GM23338 (cell line): ENCODE results near the gene CFAP141. TPM values are rescaled to one million over a fixed set of nuclear protein-coding genes. Genes with fewer than 3 reads are reported as not detected.

Experiments
- ATAC-seq: fragments of 200-7000 bp; cut with Tn5 transposase; 3 replicates; pipeline ENCODE4 v1.9.1; 2020
- DNase-seq: peaks from one replicate; pipeline ENCODE4 v3.0.0-alpha.2; 2015; ENCODE audit warnings: low spot score
- H2AFZ ChIP-seq: fragments of 200-600 bp; sonication (generic); 2 replicates; pipeline ENCODE4 v1.8.0; 2016; ENCODE audit warnings: antibody characterized with exemption, mild to moderate bottlenecking, moderate library complexity
- H3F3A ChIP-seq: fragments of 200-600 bp; sonication (generic); replicated peaks from 2 replicates; pipeline ENCODE4 v1.8.0; 2017; ENCODE audit warnings: antibody characterized with exemption, mixed run types, low read depth
- H3K27ac ChIP-seq: fragments of 200-600 bp; sonication (generic); 2 replicates; pipeline ENCODE4 v1.6.1; 2016; ENCODE audit warnings: low read depth
- H3K27me3 ChIP-seq: fragments of 200-600 bp; sonication (generic); 2 replicates; pipeline ENCODE4 v1.8.0; 2016; ENCODE audit warnings: mild to moderate bottlenecking, mixed run types, moderate library complexity; ENCODE audit not compliant: insufficient read depth
- H3K36me3 ChIP-seq: fragments of 200-600 bp; sonication (generic); 2 replicates; pipeline ENCODE4 v1.8.0; 2016; ENCODE audit warnings: mild to moderate bottlenecking; ENCODE audit not compliant: insufficient read depth
- H3K4me1 ChIP-seq: fragments of 200-600 bp; sonication (generic); 2 replicates; pipeline ENCODE4 v1.8.0; 2016; ENCODE audit warnings: mild to moderate bottlenecking, moderate library complexity; ENCODE audit not compliant: insufficient read depth
- H3K4me2 ChIP-seq: fragments of 200-600 bp; sonication (generic); 2 replicates; pipeline ENCODE4 v1.7.1; 2017; ENCODE audit warnings: mixed run types
- H3K4me3 ChIP-seq: fragments of 200-600 bp; sonication (generic); 2 replicates; pipeline ENCODE4 v1.6.1; 2016; ENCODE audit warnings: mixed run types
- H3K79me2 ChIP-seq: fragments of 200-600 bp; sonication (generic); replicated peaks from 2 replicates; pipeline ENCODE4 v1.8.0; 2017; ENCODE audit warnings: mild to moderate bottlenecking; ENCODE audit not compliant: insufficient read depth
- H3K9me2 ChIP-seq: fragments of 200-600 bp; sonication (generic); 2 replicates; pipeline ENCODE4 v1.8.0; 2017; ENCODE audit not compliant: insufficient read depth
- H4K20me1 ChIP-seq: fragments of 200-600 bp; sonication (generic); replicated peaks from 2 replicates; pipeline ENCODE4 v1.8.0; 2017; ENCODE audit warnings: mild to moderate bottlenecking; ENCODE audit not compliant: insufficient read depth
- H3K27ac Mint-ChIP-seq: 2 replicates; pipeline ENCODE4 v1.8.0; 2020; ENCODE audit warnings: inconsistent platforms, mild to moderate bottlenecking, moderate library complexity, mixed read lengths
- H3K27me3 Mint-ChIP-seq: 3 replicates; pipeline ENCODE4 v1.8.0; 2022; ENCODE audit warnings: low read depth, mild to moderate bottlenecking, moderate library complexity, mixed read lengths, inconsistent platforms; ENCODE audit not compliant: insufficient read depth, poor library complexity
- H3K36me3 Mint-ChIP-seq: 3 replicates; pipeline ENCODE4 v1.8.0; 2021; ENCODE audit warnings: low read depth, mild to moderate bottlenecking, inconsistent platforms, moderate library complexity, mixed read lengths
- H3K4me1 Mint-ChIP-seq: 3 replicates; pipeline ENCODE4 v1.8.0; 2020; ENCODE audit warnings: mild to moderate bottlenecking, inconsistent platforms, mixed read lengths
- H3K4me3 Mint-ChIP-seq: 3 replicates; pipeline ENCODE4 v1.8.0; 2021; ENCODE audit warnings: moderate library complexity, mild to moderate bottlenecking, inconsistent platforms, mixed read lengths
- H3K9me3 Mint-ChIP-seq: 3 replicates; pipeline ENCODE4 v1.8.0; 2020; ENCODE audit warnings: moderate library complexity, mild to moderate bottlenecking, inconsistent platforms, mixed read lengths
- EZH2phosphoT487 ChIP-seq: fragments of 200-600 bp; sonication (generic); IDR thresholded peaks from one replicate; pipeline ENCODE4 v1.8.1; 2018; ENCODE audit warnings: antibody characterized with exemption; ENCODE audit not compliant: unreplicated experiment
- JUNB ChIP-seq: IDR thresholded peaks from one replicate; pipeline ENCODE4 v1.6.1; 2016; ENCODE audit warnings: antibody characterized with exemption; ENCODE audit not compliant: unreplicated experiment
- ZNF114 ChIP-seq: fragments of 250-450 bp; sonication (Bioruptor Pico); IDR thresholded peaks from 2 replicates; pipeline ENCODE4 v1.5.0; 2020; ENCODE audit warnings: mild to moderate bottlenecking, moderate library complexity
- polyA plus RNA-seq: library from polyadenylated mRNA; unstranded; fragments of >200 nt; fragmentation: Nextera tagmentation; extraction: Ambion mirVana; gene quantifications from 2 replicates; pipeline ENCODE4 v1.2.1, GENCODE V29; 2016
- total RNA-seq: library from RNA; depleted of rRNA; stranded (reverse); fragments of >200 nt; shearing (Covaris generic); gene quantifications from 2 replicates; pipeline ENCODE4 v1.2.3, GENCODE V29; 2014
- TF ChIP-seq, protein P1 (sequence below): fragments of 250-450 bp; sonication (Bioruptor Pico); IDR thresholded peaks from 2 replicates; pipeline ENCODE4 v1.5.0; 2020; ENCODE audit warnings: mild to moderate bottlenecking, moderate library complexity
- TF ChIP-seq, protein P2 (sequence below), 2 experiments: fragments of 200-600 bp in 1 of 2; sonication (generic) in 1 of 2; conservative IDR thresholded peaks; 2 replicates each; pipeline versions ENCODE4 v1.5.1 to v1.6.1; 2016 to 2017; ENCODE audit warnings: antibody characterized with exemption in 2 of 2, low read depth in 2 of 2, mild to moderate bottlenecking in 2 of 2, moderate library complexity in 1 of 2

CFAP141 gene
- total and polyA plus RNA-seq, 2 experiments from 2014 or later = not detected

DNA sequence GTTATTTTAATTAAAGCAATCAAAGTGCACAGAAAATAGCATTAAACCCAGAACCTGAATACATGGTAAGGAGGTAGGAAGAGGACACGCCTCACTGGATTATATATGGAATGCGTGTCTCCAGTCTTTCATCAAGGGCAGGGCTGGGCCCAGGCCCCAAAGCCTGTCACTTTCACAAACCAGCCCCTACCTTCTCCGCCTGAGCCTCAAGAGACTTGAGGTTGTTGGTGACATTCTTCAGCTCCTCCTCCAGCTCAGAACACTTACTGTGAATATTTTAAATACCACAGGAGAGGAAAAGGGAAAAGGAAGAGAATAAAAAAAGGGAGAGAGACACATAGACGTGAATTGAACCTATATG is 34.9 kb downstream of the CFAP141 start:
- DNase-seq (no peak), ATAC-seq (no peak)
- H3K27me3 ChIP-seq = no peaks in the 10 kb centered on the region
- no peak overlapping the region for H3K27ac ChIP-seq
- H2AFZ ChIP-seq = no peak overlapping the region
- no peaks in the 10 kb centered on the region for H3K9me2 ChIP-seq
- H3K4me3 ChIP-seq = no peak overlapping the region
- peaks cover 28% of the 10 kb centered on the region for H3F3A ChIP-seq
- H3K4me1 Mint-ChIP-seq = no peaks in the 10 kb centered on the region
- no peak overlapping the region for H3K27ac Mint-ChIP-seq
- H3K36me3 ChIP-seq = peaks cover 67% of the 10 kb centered on the region
- H3K27me3 Mint-ChIP-seq = no peaks in the 10 kb centered on the region
- H3K9me3 Mint-ChIP-seq = no peaks in the 10 kb centered on the region
- no peaks in the 10 kb centered on the region for H3K4me1 ChIP-seq
- peaks cover 69% of the 10 kb centered on the region for H4K20me1 ChIP-seq
- no peak overlapping the region for H3K4me2 ChIP-seq
- H3K4me3 Mint-ChIP-seq = no peak overlapping the region
- TF ChIP-seq EZH2phosphoT487 (no peak), ZNF114 (CRISPR knock-in tag) (no peak), JUNB (no peak)
- TF ChIP-seq, protein P1, sequence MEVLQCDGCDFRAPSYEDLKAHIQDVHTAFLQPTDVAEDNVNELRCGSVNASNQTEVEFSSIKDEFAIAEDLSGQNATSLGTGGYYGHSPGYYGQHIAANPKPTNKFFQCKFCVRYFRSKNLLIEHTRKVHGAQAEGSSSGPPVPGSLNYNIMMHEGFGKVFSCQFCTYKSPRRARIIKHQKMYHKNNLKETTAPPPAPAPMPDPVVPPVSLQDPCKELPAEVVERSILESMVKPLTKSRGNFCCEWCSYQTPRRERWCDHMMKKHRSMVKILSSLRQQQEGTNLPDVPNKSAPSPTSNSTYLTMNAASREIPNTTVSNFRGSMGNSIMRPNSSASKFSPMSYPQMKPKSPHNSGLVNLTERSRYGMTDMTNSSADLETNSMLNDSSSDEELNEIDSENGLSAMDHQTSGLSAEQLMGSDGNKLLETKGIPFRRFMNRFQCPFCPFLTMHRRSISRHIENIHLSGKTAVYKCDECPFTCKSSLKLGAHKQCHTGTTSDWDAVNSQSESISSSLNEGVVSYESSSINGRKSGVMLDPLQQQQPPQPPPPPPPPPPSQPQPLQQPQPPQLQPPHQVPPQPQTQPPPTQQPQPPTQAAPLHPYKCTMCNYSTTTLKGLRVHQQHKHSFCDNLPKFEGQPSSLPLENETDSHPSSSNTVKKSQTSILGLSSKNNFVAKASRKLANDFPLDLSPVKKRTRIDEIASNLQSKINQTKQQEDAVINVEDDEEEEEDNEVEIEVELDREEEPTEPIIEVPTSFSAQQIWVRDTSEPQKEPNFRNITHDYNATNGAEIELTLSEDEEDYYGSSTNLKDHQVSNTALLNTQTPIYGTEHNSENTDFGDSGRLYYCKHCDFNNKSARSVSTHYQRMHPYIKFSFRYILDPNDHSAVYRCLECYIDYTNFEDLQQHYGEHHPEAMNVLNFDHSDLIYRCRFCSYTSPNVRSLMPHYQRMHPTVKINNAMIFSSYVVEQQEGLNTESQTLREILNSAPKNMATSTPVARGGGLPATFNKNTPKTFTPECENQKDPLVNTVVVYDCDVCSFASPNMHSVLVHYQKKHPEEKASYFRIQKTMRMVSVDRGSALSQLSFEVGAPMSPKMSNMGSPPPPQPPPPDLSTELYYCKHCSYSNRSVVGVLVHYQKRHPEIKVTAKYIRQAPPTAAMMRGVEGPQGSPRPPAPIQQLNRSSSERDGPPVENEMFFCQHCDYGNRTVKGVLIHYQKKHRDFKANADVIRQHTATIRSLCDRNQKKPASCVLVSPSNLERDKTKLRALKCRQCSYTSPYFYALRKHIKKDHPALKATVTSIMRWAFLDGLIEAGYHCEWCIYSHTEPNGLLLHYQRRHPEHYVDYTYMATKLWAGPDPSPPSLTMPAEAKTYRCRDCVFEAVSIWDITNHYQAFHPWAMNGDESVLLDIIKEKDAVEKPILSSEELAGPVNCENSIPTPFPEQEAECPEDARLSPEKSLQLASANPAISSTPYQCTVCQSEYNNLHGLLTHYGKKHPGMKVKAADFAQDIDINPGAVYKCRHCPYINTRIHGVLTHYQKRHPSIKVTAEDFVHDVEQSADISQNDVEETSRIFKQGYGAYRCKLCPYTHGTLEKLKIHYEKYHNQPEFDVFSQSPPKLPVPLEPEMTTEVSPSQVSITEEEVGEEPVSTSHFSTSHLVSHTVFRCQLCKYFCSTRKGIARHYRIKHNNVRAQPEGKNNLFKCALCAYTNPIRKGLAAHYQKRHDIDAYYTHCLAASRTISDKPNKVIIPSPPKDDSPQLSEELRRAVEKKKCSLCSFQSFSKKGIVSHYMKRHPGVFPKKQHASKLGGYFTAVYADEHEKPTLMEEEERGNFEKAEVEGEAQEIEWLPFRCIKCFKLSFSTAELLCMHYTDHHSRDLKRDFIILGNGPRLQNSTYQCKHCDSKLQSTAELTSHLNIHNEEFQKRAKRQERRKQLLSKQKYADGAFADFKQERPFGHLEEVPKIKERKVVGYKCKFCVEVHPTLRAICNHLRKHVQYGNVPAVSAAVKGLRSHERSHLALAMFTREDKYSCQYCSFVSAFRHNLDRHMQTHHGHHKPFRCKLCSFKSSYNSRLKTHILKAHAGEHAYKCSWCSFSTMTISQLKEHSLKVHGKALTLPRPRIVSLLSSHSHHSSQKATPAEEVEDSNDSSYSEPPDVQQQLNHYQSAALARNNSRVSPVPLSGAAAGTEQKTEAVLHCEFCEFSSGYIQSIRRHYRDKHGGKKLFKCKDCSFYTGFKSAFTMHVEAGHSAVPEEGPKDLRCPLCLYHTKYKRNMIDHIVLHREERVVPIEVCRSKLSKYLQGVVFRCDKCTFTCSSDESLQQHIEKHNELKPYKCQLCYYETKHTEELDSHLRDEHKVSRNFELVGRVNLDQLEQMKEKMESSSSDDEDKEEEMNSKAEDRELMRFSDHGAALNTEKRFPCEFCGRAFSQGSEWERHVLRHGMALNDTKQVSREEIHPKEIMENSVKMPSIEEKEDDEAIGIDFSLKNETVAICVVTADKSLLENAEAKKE = no peak
- TF ChIP-seq, protein P2, sequence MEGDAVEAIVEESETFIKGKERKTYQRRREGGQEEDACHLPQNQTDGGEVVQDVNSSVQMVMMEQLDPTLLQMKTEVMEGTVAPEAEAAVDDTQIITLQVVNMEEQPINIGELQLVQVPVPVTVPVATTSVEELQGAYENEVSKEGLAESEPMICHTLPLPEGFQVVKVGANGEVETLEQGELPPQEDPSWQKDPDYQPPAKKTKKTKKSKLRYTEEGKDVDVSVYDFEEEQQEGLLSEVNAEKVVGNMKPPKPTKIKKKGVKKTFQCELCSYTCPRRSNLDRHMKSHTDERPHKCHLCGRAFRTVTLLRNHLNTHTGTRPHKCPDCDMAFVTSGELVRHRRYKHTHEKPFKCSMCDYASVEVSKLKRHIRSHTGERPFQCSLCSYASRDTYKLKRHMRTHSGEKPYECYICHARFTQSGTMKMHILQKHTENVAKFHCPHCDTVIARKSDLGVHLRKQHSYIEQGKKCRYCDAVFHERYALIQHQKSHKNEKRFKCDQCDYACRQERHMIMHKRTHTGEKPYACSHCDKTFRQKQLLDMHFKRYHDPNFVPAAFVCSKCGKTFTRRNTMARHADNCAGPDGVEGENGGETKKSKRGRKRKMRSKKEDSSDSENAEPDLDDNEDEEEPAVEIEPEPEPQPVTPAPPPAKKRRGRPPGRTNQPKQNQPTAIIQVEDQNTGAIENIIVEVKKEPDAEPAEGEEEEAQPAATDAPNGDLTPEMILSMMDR (conservative IDR thresholded peaks at IDR 0.05; ENCODE audit: low read depth in 2 of 2) = no peak
- peaks cover 87% of the 10 kb centered on the region for H3K36me3 Mint-ChIP-seq
- H3K79me2 ChIP-seq = peaks cover 91% of the 10 kb centered on the region
